Right lobe of liver (tissue), 4 donors: ENCODE measurements around the gene NMUR1.

Experiments used
- CTCF ChIP-seq, 4 donors: fragments of 200-600 bp in 3 of 4; fragments of 450-650 bp in 1 of 4; IDR thresholded peaks; one replicate each; pipeline versions ENCODE4 v1.5.1 to v1.8.0; 2016 to 2022; ENCODE audit warnings: antibody characterized with exemption in 4 of 4, mild to moderate bottlenecking in 2 of 4
- POLR2A ChIP-seq: fragments of 450-650 bp; IDR thresholded peaks from one replicate; pipeline ENCODE4 v1.6.1; 2017; ENCODE audit warnings: antibody characterized with exemption, mild to moderate bottlenecking
- donor health status: DM: no; HTN: no; CAD: no.
- donor health status: DM: no; HTN: no; CAD: no.
- donor health status: DM: no; HTN: yes; CAD: no.

- TF ChIP-seq CTCF (IDR thresholded peaks at IDR 0.05) (no peak), POLR2A (no peak)
Observed at GRCh38 chr2:231475965-231476364, 54.3 kb downstream of the NMUR1 start.
